Measurements from ENCODE around the gene SLCO3A1. TPM values are rescaled to one million over a fixed set of nuclear protein-coding genes. Genes with fewer than 3 reads are reported as not detected.

The SLCO3A1 gene
- total RNA-seq, result 23.6 TPM

GRCh38 chr15:91853511-91853947, at the start of gene SLCO3A1:
SLCO3A1 (plus strand) TSS chr15:91853708.
- peak; percentile 51 for ATAC-seq

GRCh38 chr15:91807122-91807521, 46.4 kb upstream of the SLCO3A1 start:
- ATAC-seq, result peak; percentile 43

GRCh38 chr15:91813924-91814323, 39.6 kb upstream of the SLCO3A1 start:
- no peak for ATAC-seq

- no peak for ATAC-seq
These were observed 36.6 kb upstream of the SLCO3A1 start for GRCh38 chr15:91816942-91817341.

GRCh38 chr15:91821458-91821857, 32.0 kb upstream of the SLCO3A1 start:
- no peak for ATAC-seq

GRCh38 chr15:91824256-91824655, 29.3 kb upstream of the SLCO3A1 start:
- ATAC-seq, result no peak

- no peak for ATAC-seq
These were observed 27.1 kb upstream of the SLCO3A1 start for GRCh38 chr15:91826443-91826842.

- no peak for ATAC-seq
These were observed 20.5 kb upstream of the SLCO3A1 start for GRCh38 chr15:91833056-91833455.

- ATAC-seq, result no peak
These were observed 13.6 kb upstream of the SLCO3A1 start for GRCh38 chr15:91839867-91840266.

- no peak for ATAC-seq
These were observed 11.6 kb upstream of the SLCO3A1 start for GRCh38 chr15:91841861-91842260.

- no peak for ATAC-seq
These were observed 9.2 kb upstream of the SLCO3A1 start for GRCh38 chr15:91844341-91844740.

- ATAC-seq, result no peak
These were observed 8.6 kb upstream of the SLCO3A1 start for GRCh38 chr15:91844928-91845327.

GRCh38 chr15:91845720-91846119, 7.8 kb upstream of the SLCO3A1 start:
- no peak for ATAC-seq

GRCh38 chr15:91849180-91849579, 4.3 kb upstream of the SLCO3A1 start:
- no peak for ATAC-seq

GRCh38 chr15:91849749-91850161, 3.8 kb upstream of the SLCO3A1 start:
- ATAC-seq, result no peak

GRCh38 chr15:91852741-91853510, 582 bp upstream of the SLCO3A1 start:
- peak; percentile 75 for ATAC-seq

GRCh38 chr15:91853948-91854638, 585 bp downstream of the SLCO3A1 start:
- ATAC-seq, result peak; percentile 39

- ATAC-seq, result no peak
These were observed 1.1 kb downstream of the SLCO3A1 start for GRCh38 chr15:91854639-91854990.

GRCh38 chr15:91855241-91855640, 1.7 kb downstream of the SLCO3A1 start:
- no peak for ATAC-seq

- ATAC-seq, result peak; percentile 63
These were observed 2.4 kb downstream of the SLCO3A1 start for GRCh38 chr15:91855684-91856489.

GRCh38 chr15:91857224-91857585, 3.7 kb downstream of the SLCO3A1 start:
- ATAC-seq, result no peak

- ATAC-seq, result no peak
These were observed 4.3 kb downstream of the SLCO3A1 start for GRCh38 chr15:91857772-91858171.

GRCh38 chr15:91860498-91860897, 7.0 kb downstream of the SLCO3A1 start:
- no peak for ATAC-seq
